ENCODE data around the gene ZNF268. TPM values are rescaled to one million over a fixed set of nuclear protein-coding genes. Genes with fewer than 3 reads are reported as not detected.
A peak's percentile ranks its signal among the peaks of the same experiment; 100 is the strongest.

The ZNF268 gene
- total RNA-seq, 2 donors from 2014 or later, result 26.4 to 39.5 TPM

DNA sequence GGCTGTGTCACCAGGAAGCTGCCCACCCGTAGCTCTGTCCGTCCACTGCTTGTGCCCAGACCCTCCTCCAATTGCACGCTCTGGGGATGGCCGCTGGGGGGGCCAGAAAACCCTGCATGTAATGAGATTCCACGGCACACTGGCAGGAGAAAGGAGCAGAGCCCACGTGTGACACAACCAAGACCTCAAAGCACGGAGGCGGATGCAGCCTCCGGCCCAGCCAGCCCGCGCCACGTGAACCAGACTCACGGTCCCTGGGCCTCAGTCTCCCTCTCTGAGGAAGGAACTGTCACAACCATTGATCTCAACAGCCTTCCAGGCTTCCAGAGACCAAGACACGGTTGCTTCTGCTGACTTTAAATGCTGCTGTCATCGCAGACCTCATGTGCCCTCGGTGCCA lies 39.9 kb downstream of the ZNF268 start:
- Histone ChIP-seq H3K27ac (ENCODE audit: low read depth, low read length) (no peak overlapping the region), H3K9ac (ENCODE audit: extremely low read depth, low read length, poor library complexity, severe bottlenecking) (no peak overlapping the region), H3K4me3 (ENCODE audit: low read length) (no peak overlapping the region), H3K36me3 (ENCODE audit: control insufficient read depth, insufficient read depth, low read length) (no peaks in the 10 kb centered on the region), H3K4me1 (ENCODE audit: control insufficient read depth, insufficient read depth, low read length) (no peaks in the 10 kb centered on the region), H3K9me3 (ENCODE audit: control insufficient read depth, low read length) (peaks cover 64% of the 10 kb centered on the region), H3K27me3 (ENCODE audit: control insufficient read depth, insufficient read depth, low read length, poor library complexity, severe bottlenecking) (no peaks in the 10 kb centered on the region)
- TF ChIP-seq, protein P1, sequence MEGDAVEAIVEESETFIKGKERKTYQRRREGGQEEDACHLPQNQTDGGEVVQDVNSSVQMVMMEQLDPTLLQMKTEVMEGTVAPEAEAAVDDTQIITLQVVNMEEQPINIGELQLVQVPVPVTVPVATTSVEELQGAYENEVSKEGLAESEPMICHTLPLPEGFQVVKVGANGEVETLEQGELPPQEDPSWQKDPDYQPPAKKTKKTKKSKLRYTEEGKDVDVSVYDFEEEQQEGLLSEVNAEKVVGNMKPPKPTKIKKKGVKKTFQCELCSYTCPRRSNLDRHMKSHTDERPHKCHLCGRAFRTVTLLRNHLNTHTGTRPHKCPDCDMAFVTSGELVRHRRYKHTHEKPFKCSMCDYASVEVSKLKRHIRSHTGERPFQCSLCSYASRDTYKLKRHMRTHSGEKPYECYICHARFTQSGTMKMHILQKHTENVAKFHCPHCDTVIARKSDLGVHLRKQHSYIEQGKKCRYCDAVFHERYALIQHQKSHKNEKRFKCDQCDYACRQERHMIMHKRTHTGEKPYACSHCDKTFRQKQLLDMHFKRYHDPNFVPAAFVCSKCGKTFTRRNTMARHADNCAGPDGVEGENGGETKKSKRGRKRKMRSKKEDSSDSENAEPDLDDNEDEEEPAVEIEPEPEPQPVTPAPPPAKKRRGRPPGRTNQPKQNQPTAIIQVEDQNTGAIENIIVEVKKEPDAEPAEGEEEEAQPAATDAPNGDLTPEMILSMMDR (conservative IDR thresholded peaks at IDR 0.05), result no peak
- Mint-ChIP-seq H3K27me3 (ENCODE audit: insufficient read depth) (peaks cover 2% of the 10 kb centered on the region), H3K27ac (no peak overlapping the region), H3K4me1 (no peaks in the 10 kb centered on the region), H3K36me3 (ENCODE audit: low read depth) (peaks cover 8% of the 10 kb centered on the region), H3K4me3 (no peak overlapping the region), H3K9me3 (peaks cover 88% of the 10 kb centered on the region)
- 84 to 93% methylated on average over 14 to 16 of the region's 16 CpGs for WGBS, 2 experiments (ENCODE audit: insufficient coverage in 1 of 2, insufficient read length in 1 of 2)
- peak; percentile 22 for DNase-seq

GRCh38 chr12:133222211-133222610 lies 40.9 kb downstream of the ZNF268 start:
- H3K4me3 Mint-ChIP-seq, result no peak overlapping the region
- Histone ChIP-seq H3K4me3 (ENCODE audit: low read length) (no peak overlapping the region), H3K27me3 (ENCODE audit: control insufficient read depth, insufficient read depth, low read length, poor library complexity, severe bottlenecking) (no peaks in the 10 kb centered on the region), H3K4me1 (ENCODE audit: control insufficient read depth, insufficient read depth, low read length) (no peaks in the 10 kb centered on the region), H3K36me3 (ENCODE audit: control insufficient read depth, insufficient read depth, low read length) (no peaks in the 10 kb centered on the region), H3K9ac (ENCODE audit: extremely low read depth, low read length, poor library complexity, severe bottlenecking) (no peak overlapping the region), H3K9me3 (ENCODE audit: control insufficient read depth, low read length) (peaks cover 62% of the 10 kb centered on the region), H3K27ac (ENCODE audit: low read depth, low read length) (no peak overlapping the region)
- H3K27me3 Mint-ChIP-seq (ENCODE audit: insufficient read depth), result peaks cover 2% of the 10 kb centered on the region
- peak; percentile 26 for DNase-seq
- no peak overlapping the region for H3K27ac Mint-ChIP-seq
- peaks cover 89% of the 10 kb centered on the region for H3K9me3 Mint-ChIP-seq
- peaks cover 8% of the 10 kb centered on the region for H3K36me3 Mint-ChIP-seq (ENCODE audit: low read depth)
- 81 to 83% methylated on average over 4 to 10 of the region's 10 CpGs for WGBS, 2 experiments (ENCODE audit: insufficient coverage in 1 of 2, insufficient read length in 1 of 2)
- H3K4me1 Mint-ChIP-seq, result no peaks in the 10 kb centered on the region
- TF ChIP-seq, protein P1 (conservative IDR thresholded peaks at IDR 0.05), result no peak

DNA sequence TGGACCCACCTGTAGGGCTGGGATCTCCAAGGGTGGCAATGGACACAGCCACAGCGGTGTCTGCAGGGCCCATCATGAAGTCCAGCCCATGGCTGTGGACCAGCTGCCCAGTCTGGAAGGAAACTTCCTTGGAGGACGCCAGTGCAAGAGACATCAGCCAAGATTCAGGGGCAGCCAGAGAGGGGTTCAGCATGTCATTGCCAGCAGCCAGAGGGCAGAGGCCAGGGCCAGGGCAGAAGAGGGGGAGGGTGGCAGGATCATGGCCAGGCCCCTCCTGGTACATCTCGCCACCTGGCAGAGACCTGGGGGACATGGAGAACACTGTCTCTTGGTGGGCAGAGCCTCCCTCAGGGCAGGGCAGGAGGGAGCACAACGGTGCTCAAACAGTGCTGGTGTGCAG lies 44.2 kb downstream of the ZNF268 start:
- Histone ChIP-seq H3K9me3 (ENCODE audit: control insufficient read depth, low read length) (peaks cover 62% of the 10 kb centered on the region), H3K27me3 (ENCODE audit: control insufficient read depth, insufficient read depth, low read length, poor library complexity, severe bottlenecking) (no peaks in the 10 kb centered on the region), H3K4me3 (ENCODE audit: low read length) (no peak overlapping the region), H3K36me3 (ENCODE audit: control insufficient read depth, insufficient read depth, low read length) (no peaks in the 10 kb centered on the region), H3K4me1 (ENCODE audit: control insufficient read depth, insufficient read depth, low read length) (no peaks in the 10 kb centered on the region), H3K27ac (ENCODE audit: low read depth, low read length) (no peak overlapping the region), H3K9ac (ENCODE audit: extremely low read depth, low read length, poor library complexity, severe bottlenecking) (no peak overlapping the region)
- peak; percentile 20 for DNase-seq
- Mint-ChIP-seq H3K27ac (no peak overlapping the region), H3K9me3 (peaks cover 90% of the 10 kb centered on the region), H3K27me3 (ENCODE audit: insufficient read depth) (no peaks in the 10 kb centered on the region), H3K4me1 (no peaks in the 10 kb centered on the region), H3K36me3 (ENCODE audit: low read depth) (peaks cover 5% of the 10 kb centered on the region), H3K4me3 (no peak overlapping the region)
- TF ChIP-seq, protein P1 (conservative IDR thresholded peaks at IDR 0.05), result no peak
- WGBS, 2 experiments (ENCODE audit: insufficient coverage in 1 of 2, insufficient read length in 1 of 2), result 70 to 73% methylated on average over 1 to 4 of the region's 4 CpGs

Measured in endodermal cell (in vitro differentiated cells).